ENCODE data around the gene RBM12. TPM values are rescaled to one million over a fixed set of nuclear protein-coding genes. Genes with fewer than 3 reads are reported as not detected.
A peak's percentile ranks its signal among the peaks of the same experiment; 100 is the strongest.

Gene RBM12
- total and polyA plus RNA-seq, 12 donors, result 6.0 to 63.0 (median 51.5) TPM

DNA sequence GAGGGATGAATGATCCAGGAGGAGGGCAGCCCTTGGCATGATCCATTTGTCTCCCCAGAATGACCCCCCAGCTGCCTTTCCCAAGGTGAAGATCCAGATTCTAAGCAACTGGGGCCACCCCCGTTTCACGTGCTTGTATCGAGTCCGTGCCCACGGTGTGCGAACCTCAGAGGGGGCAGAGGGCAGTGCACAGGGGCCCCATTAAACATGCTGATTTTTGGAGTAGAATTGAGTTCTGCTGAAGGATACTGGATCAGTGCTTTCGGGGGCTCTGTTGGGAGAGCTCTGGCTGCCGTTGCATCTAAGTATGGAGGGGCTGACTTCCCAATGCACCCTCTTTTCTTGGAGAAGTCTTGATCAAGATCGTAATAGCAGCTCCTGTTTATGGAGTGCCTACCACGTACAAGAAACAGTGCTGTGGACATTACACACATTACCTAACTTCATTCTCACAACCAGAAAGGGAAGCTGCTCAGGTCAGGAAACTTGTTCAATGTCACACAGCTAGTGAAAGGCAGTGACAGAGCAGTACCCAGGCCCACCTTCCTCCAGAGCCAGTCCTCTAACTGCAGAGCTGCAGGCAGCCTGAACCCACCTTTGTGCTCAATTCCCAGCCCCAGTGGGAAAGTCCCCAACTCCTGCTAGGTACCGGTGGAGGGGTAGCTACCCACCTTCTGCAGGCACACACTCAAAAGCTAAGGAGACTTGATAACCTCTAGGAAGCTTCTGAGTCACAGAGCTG is 43.7 kb downstream of the RBM12 start:
- no peaks in the 10 kb centered on the region for H3K9me3 ChIP-seq
- TF ChIP-seq, protein P1, sequence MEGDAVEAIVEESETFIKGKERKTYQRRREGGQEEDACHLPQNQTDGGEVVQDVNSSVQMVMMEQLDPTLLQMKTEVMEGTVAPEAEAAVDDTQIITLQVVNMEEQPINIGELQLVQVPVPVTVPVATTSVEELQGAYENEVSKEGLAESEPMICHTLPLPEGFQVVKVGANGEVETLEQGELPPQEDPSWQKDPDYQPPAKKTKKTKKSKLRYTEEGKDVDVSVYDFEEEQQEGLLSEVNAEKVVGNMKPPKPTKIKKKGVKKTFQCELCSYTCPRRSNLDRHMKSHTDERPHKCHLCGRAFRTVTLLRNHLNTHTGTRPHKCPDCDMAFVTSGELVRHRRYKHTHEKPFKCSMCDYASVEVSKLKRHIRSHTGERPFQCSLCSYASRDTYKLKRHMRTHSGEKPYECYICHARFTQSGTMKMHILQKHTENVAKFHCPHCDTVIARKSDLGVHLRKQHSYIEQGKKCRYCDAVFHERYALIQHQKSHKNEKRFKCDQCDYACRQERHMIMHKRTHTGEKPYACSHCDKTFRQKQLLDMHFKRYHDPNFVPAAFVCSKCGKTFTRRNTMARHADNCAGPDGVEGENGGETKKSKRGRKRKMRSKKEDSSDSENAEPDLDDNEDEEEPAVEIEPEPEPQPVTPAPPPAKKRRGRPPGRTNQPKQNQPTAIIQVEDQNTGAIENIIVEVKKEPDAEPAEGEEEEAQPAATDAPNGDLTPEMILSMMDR (IDR thresholded peaks at IDR 0.05), result no peak
- no peak overlapping the region for H3K4me3 ChIP-seq
- H3K4me1 ChIP-seq, result peaks cover 16 to 37% (median 30%) of the 10 kb centered on the region in 9 donors
- H3K27me3 ChIP-seq, result peaks cover 0 to 7% (median 0%) of the 10 kb centered on the region in 7 donors
- intact Hi-C loops (cut with DNase I), result no loop called here
- ATAC-seq (no peak), DNase-seq (no peak)
- peaks cover 0 to 40% (median 16%) of the 10 kb centered on the region in 9 donors for H3K36me3 ChIP-seq
- no peak overlapping the region for H3K27ac ChIP-seq
- WGBS, 2 donors, result 94 to 95% methylated on average over 11 of the region's 11 CpGs

DNA sequence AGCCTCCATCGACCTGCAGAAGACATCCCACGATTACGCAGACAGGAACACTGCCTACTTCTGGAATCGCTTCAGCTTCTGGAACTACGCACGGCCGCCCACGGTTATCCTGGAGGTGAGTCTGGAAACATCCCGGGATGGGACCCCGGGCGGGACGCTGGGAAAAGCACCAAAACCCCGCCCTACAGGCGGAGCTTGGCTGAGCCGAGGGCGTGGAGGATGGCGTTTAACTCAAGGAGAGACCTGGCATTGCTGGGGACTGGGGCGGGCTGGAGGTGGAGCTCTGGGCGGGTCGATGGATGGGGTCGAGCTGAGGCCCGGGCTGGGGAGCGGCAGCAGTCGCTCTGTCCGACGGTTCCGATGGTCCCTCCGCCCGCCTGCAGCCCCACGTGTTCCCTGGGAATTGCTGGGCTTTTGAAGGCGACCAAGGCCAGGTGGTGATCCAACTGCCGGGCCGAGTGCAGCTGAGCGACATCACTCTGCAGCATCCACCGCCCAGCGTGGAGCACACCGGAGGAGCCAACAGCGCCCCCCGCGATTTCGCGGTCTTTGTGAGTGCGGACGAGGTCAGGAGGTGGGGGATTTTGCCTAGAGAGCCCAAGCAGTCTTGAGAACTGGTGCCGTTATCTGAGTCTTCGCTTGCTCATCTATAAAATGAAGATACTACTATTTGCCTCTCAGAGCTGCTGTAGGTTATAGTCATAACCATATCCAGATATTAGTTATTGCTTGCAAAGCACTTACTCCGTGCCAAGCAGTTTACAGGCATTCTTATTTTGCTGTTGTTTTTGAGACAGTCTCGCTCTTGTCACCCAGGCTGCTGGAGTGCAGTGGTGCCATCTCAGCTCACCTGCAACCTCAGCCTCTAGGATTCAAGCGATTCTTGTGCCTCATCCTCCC is 45.3 kb downstream of the RBM12 start:
- H3K27me3 ChIP-seq, result peaks cover 0 to 7% (median 0%) of the 10 kb centered on the region in 7 donors
- intact Hi-C loops (cut with DNase I), result loop anchor here in 6 of 10 donors (5.0 to 10.0 kb wide), 4 partner anchors 43 to 77 kb away; partner anchors contain the start of genes CPNE1 (in 6 of the 6), RBM12 (in 6 of the 6), ERGIC3 (in 1 of the 6) and NFS1 (in 1 of the 6)
- TF ChIP-seq, protein P1 (IDR thresholded peaks at IDR 0.05), result peak in 4 of 9 donors; percentile 35 to 45 (median 40)
- peaks cover 0 to 24% (median under 1%) of the 10 kb centered on the region in 9 donors for H3K36me3 ChIP-seq
- peak; percentile 79 to 83 for DNase-seq
- ATAC-seq, result peak in 7 of 8 donors; percentile 10 to 48 (median 25)
- peak overlapping the region; percentile 23 to 80 (median 54) for H3K4me3 ChIP-seq
- H3K4me1 ChIP-seq, result peaks cover 19 to 44% (median 36%) of the 10 kb centered on the region in 9 donors
- 6% methylated on average over 47 to 49 of the region's 49 CpGs for WGBS, 2 donors
- no peaks in the 10 kb centered on the region for H3K9me3 ChIP-seq
- H3K27ac ChIP-seq, result peak overlapping the region in 4 of 10 donors; percentile 19 to 94 (median 46)

DNA sequence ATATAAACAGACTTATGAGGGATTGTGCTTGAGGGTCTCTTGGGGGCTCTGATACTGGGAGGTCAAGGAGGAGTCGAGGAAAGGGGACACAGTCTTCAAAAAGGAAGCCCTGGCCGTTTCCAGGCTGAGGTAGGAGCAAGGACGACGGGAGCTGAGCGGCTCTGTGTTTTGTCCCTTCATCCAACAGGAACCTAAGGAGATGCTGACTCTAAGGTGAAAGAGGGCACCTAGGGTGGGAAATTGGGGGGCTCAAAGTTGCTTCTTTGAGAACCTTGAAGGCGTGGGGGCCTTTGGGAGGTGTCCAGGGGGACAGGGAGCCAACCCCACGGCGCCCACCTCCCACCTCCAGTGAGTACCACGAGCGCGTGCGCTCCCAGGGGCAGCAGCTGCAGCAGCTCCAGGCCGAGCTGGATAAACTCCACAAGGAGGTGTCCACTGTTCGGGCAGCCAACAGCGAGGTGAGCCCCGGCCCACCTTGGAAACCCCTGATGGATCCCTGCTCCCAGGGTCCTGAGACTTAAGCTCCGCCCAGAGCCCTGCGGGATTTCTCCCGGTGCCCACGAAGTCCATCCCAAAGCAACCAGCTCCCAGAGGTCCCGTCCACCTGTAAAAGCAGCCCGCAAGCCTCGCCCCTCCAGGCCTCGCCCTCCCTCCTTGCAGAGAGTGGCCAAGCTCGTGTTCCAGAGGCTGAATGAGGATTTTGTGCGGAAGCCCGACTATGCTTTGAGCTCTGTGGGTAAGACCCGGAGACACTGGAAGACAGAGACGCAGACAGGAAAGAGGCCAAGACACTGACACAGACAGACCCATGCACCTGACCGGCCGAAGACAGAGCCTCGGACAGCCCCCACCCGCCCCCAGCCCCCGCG is 46.2 kb downstream of the RBM12 start:
- intact Hi-C loops (cut with DNase I), result loop anchor here in 6 of 10 donors (5.0 to 10.0 kb wide), 4 partner anchors 44 to 76 kb away; partner anchors contain the start of genes CPNE1 (in 6 of the 6), RBM12 (in 6 of the 6), ERGIC3 (in 1 of the 6) and NFS1 (in 1 of the 6)
- Histone ChIP-seq H3K27ac (peak overlapping the region in 6 of 10 donors; percentile 19 to 94 (median 79)), H3K9me3 (no peaks in the 10 kb centered on the region), H3K4me3 (peak overlapping the region; percentile 23 to 80 (median 54)), H3K36me3 (peaks cover 0 to 19% (median 0%) of the 10 kb centered on the region in 9 donors), H3K4me1 (peaks cover 19 to 44% (median 36%) of the 10 kb centered on the region in 9 donors), H3K27me3 (peaks cover 0 to 7% (median 0%) of the 10 kb centered on the region in 7 donors)
- DNase-seq (peak in 1 of 2 donors; percentile 33), ATAC-seq (no peak)
- TF ChIP-seq, protein P1 (IDR thresholded peaks at IDR 0.05), result no peak
- 8 to 12% methylated on average over 35 of the region's 35 CpGs for WGBS, 2 donors

All from heart right ventricle (tissue), 16 donors.